Panc1 (cell line): ENCODE results near the gene ZCCHC7.

ENCODE experiments used
- CTCF ChIP-seq: fragments of 450-650 bp; IDR thresholded peaks from 2 replicates; pipeline ENCODE4 v1.5.1; 2017; ENCODE audit warnings: mild to moderate bottlenecking
- POLR2AphosphoS5 ChIP-seq: IDR thresholded peaks from 2 replicates; pipeline ENCODE4 v1.6.1; 2012; ENCODE audit warnings: mild to moderate bottlenecking, low read depth, low read length, moderate library complexity
- REST ChIP-seq, 2 experiments: IDR thresholded peaks; 2 replicates each; pipeline ENCODE4 v1.6.1; 2011 to 2012; ENCODE audit warnings: low read depth in 2 of 2, control low read depth in 1 of 2, low read length in 1 of 2, mild to moderate bottlenecking in 1 of 2, moderate library complexity in 1 of 2; ENCODE audit not compliant: insufficient read depth in 1 of 2
- SIN3A ChIP-seq: IDR thresholded peaks from 2 replicates; pipeline ENCODE4 v1.6.1; 2012; ENCODE audit warnings: low read depth, mild to moderate bottlenecking, low read length, moderate library complexity, borderline replicate concordance; ENCODE audit not compliant: insufficient read depth
- TCF7L2 ChIP-seq: IDR thresholded peaks from 2 replicates; pipeline ENCODE4 v1.6.1; 2011; ENCODE audit warnings: mild to moderate bottlenecking, low read depth, low read length, inconsistent platforms

- no peak for TF ChIP-seq CTCF
- no peak for TF ChIP-seq SIN3A
- TF ChIP-seq REST (IDR thresholded peaks at IDR 0.05; ENCODE audit: insufficient read depth in 1 of 2, low read depth in 2 of 2, low read length in 1 of 2) = no peak
- TF ChIP-seq TCF7L2 = no peak
- TF ChIP-seq POLR2AphosphoS5 = no peak
Measured at GRCh38 chr9:37198831-37199230, 78.5 kb downstream of the ZCCHC7 start.
